Activated T-helper 9 cell treated with anti-CD3 and anti-CD28 coated beads, Interleukin-2, amount 50 U/mL, for 16 hours (primary cell): ENCODE measurements around the gene RMRP.
"Not testable (repeated sequence)": the region's sequence is repeated elsewhere in the genome, so short reads cannot be mapped to it uniquely, and the experiment has no call there.

Source experiments
- DNase-seq: peaks from one replicate; pipeline ENCODE4 v3.0.0-alpha.2; 2020; ENCODE audit warnings: low read depth

RMRP gene

GRCh38 chr9:35641478-35641877, 16.3 kb downstream of the RMRP start:
- DNase-seq = not testable (repeated sequence)

GRCh38 chr9:35640431-35640830, 17.4 kb downstream of the RMRP start:
- not testable (repeated sequence) for DNase-seq

DNA sequence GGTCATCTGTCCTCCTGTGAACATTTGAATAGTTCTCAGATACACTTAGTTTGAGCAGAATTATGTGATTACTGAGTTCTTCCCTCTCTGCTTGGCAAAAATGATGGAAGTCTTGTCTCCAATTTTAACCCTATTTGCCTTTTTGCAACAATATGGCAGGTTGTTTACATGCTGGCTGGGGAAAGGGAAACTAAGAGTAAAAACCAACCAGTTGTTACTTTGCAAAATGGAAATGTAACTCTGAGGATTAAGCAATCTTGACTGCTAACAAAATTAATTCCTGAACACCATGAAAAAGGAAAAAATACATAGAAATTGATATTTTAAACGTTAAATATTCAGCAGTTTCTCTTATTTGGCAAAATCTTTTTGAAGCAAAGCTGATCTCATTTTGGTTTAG, 18.2 kb downstream of the RMRP start:
- no peak for DNase-seq

- not testable (repeated sequence) for DNase-seq
These were observed 18.6 kb downstream of the RMRP start for GRCh38 chr9:35639225-35639624.

DNA sequence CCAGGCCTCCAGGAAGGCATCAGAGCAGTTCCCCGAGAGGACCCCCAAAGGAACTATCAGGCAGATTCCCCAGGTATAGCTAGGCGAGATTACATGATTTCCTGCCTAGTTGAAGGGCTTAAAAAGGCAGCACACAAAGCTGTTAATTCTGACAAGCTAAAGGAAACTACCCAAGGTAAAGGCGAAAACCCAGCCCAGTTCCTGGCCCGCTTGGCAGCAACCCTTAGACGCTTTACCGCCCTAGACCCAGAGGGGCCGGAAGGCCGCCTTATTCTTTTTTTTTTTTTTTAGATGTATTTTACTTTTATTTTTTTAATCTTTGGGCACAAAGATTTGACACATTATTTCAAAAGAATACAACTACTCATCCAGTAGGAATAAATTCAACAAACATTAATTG, 19.1 kb downstream of the RMRP start:
- DNase-seq = not testable (repeated sequence)

DNA sequence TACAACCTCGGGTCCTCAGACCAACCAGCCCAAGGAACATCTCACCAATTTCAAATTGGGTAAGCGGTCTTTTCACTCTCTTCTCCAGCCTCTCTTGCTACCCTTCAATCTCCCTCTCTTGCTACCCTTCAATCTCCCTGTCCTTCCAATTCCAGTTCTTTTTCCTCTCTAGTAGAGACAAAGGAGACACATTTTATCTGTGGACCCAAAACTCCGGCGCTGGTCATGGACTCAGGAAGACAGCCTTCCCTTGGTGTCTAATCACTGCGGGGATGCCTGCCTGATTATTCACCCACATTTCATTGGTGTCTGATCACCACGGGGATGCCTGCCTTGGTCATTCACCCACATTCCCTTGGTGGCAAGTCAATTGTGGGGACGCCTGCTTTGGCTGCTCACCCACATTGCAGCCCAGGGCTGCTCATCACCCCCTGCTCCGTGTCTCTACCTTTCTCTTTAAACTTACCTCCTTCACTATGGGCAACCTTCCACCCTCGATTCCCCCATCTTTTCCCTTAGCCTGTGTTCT, 20.3 kb downstream of the RMRP start:
- not testable (repeated sequence) for DNase-seq

DNA sequence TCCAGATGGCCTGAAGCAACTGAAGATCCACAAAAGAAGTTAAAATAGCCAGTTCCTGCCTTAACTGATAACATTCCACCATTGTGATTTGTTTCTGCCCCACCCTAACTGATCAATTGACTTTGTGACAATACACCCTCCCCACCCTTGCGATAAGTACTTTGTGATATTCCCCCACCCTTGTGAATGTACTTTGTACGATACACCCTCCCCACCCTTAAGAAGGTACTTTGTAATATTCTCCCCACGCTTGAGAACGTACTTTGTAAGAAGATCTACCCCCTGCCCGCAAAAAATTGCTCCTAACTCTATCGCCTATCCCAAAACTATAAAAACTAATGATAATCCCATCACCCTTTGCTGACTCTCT, 21.0 kb downstream of the RMRP start:
- DNase-seq = not testable (repeated sequence)

DNA sequence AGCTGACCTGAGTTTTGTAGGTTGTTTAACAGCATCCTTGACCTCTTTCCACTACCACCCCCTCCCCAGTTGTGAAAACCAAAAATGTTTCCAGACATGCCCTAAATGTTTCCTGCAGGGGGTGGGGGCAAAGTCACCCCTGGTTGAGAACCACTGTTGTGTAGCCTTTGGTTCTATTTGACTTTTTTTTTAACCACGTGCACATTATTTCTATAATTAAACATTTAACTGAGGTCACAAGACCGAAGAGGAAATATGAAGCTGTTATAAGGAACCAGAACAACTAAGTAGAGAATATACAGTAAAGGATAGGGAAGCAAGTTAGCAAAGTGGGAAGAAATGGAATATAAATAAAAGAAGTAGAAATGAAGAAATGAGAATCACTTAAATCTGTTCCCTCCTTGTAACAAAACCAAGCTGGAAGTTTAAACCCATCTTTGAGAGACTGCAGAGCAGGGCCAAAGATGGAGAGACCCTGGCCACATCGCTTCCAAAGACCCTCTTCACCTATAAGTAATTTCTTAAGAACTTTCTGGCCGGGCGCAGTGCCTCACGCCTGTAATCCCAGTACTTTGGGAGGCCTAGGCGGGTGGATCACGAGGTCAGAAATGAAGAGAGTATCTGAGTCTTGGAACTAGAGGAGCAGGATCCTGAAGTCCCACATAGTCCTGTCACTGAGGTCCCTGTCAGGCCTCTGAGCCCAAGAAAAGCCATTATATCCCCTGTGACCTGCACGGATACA, 21.5 kb downstream of the RMRP start:
- DNase-seq = no peak

DNA sequence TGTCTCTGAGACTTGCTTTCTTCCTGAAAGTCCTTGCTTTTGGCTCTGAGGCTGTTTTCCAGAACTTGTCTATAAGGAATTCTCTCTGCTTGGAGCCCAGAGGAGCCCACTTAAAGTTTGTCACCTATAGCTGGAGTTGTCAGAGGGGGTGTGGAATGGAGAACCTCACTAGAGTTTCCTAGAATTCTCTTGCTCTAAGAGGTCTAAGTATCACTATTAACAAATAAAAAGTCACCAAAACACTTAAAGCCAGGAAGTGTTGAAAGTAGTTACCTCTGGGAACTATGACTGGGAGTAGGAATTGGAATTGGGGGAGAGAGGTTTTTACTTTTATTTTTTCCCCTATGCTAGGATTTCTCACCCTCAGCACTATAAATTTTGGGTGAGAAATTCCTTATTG, 22.1 kb downstream of the RMRP start:
- no peak for DNase-seq

GRCh38 chr9:35629597-35629996, 28.2 kb downstream of the RMRP start:
- no peak for DNase-seq

DNA sequence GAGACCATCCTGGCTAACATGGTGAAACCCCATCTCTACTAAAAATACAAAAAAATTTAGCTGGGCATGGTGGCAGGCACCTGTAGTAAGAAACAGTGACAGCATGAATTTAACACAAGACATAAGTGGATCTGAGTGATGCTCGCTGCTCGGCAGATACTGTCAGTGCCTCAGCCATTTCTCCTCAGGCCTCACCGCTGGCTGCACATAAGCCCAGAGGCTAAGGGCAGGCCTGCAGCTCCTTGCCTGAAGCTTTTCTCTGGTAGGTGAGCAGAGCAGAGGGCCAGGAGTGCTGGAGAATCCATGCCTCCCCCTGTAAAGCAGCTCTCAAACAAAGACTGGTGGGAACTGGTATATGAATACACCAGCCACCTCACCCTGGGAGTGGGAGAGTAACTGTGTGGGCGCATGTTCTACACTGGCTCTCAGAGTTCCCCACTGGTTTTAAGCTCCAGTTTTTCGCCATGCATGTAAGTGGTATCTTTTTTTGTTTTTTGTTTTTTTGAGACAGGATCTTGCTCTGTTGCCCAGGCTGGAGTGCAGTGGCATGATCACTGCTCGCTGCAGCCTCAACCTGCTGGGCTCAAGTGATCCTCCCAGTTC, 29.3 kb downstream of the RMRP start:
- no peak for DNase-seq

GRCh38 chr9:35627575-35627974, 30.2 kb downstream of the RMRP start:
- DNase-seq = no peak

DNA sequence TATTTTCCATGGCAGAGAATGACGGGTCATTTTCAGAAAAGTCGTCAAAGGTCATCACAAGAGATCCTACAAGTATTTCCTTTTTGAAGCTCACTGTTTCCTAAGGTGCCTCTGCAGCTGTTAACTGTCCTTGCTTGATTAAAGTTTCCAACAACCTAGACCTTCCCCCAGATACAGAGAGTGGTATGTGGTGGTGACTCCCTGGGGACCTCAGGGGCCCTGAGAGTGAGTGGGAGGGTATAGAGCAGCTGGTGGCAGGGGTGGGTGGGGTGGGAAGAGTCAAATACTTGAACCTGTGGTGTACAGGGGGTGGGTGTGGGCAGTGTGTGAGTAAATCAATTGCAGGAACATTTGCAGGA, 38.0 kb downstream of the RMRP start:
- no peak for DNase-seq

DNA sequence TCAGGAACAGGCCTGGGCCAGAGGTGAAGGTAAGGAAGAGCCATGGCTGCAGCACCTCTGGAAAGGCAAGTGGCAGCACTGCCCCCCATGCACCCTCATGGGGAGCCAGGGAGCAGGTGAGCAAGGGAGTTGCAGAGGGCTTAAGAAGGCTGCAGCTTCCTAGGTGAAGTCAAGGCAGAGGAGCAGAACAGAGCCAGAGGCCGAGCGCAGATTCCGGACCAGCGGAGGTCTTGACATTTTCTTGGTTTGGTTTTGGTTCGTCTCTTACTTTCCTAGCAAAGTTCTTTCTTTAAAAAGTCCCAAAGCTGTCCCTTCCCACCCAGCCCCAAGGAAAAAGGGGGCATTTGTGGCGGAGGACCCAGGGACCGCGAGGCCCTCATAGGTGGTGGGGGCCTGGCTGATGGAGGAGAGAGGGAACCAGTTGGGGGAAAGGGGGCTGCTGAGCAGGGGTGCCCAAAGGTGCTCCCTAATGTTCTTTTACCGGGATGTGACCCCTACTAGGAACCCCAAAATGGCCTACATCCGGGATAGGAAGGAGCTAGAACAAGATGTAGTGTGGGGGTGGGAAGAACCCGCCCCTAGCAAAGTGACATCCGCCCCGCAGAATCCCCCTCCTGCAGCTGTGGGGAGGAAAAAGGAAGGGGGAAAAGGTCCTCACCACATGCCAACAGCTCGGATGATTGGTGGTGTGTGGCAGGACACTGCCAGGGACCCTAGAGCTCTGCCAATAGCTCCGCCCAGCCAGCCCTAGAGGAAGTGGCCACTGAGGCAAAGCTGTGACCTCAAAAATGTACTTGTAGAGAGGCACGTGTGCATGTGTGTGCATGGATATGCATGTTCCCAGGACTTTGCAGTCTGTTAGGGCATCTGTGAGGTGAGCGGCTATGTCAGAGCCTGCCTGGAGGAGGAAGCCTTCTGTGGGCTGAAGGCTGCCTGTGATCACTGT, 38.7 kb downstream of the RMRP start:
- no peak for DNase-seq

- DNase-seq = no peak
These were observed 39.5 kb downstream of the RMRP start, which contains the start of gene CD72 for GRCh38 chr9:35618325-35618727. TSS of gene CD72 (minus strand) at chr9:35618413. CDS start at chr9:35618303, 110 bp downstream.

DNA sequence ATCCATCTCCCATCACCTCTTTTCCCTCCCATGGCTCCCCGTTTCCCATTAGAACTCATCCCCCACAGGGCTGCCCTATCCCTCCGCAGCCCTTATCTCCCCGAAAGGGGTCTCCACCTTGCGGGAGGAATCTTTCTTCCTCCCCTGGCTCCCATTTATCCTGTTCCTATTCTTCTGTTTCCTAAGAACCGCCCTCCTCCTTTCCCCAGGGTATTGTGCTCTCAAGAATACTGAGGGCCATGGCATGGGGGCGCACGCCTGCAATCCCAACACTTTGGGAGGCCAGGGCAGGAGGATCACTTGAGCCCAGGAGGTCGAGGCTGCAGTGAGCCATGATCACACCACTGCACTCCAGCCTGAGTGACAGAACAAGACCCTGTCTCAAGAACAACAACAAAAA, 40.3 kb downstream of the RMRP start:
- no peak for DNase-seq

GRCh38 chr9:35616681-35617459, 40.9 kb downstream of the RMRP start:
- peak; percentile 54 for DNase-seq

DNA sequence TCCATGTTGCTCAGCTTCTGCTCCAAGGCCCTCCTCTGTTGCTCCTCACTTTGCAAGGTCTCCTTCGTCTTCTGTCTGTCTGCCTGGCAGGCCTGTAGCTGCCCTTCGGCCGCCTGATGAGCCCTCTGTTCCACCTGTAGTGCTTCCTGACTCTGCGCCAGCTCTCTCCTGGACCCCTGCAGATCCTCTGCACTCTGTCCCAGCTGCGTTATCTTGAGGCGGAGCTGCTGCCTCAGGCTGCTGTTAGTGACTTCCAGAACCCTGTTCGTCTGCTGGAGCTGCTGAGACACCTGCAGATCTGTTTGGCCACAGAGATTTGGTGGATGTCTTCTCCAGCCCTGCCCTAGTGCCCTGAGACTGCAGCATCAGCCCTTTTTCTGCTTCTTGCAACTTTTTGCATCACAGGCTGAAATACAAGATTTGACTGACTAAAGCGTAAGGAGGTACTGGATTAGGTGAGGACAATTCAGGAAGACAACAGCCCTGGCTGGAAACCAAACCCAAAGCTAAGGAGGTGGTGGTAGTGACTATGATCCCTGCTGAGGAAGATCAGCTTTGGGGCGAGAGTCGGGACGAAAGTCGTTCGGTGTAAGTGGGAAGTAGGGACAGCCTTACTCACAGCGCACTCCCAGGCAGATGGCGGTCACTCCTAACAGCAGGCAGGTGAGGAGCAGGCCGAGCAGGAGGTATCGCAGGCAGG, 41.7 kb downstream of the RMRP start:
- no peak for DNase-seq

- DNase-seq = no peak
These were observed 45.0 kb downstream of the RMRP start for GRCh38 chr9:35612843-35613242.

- not testable (repeated sequence) for DNase-seq
These were observed 45.8 kb downstream of the RMRP start for GRCh38 chr9:35612066-35612465.

DNA sequence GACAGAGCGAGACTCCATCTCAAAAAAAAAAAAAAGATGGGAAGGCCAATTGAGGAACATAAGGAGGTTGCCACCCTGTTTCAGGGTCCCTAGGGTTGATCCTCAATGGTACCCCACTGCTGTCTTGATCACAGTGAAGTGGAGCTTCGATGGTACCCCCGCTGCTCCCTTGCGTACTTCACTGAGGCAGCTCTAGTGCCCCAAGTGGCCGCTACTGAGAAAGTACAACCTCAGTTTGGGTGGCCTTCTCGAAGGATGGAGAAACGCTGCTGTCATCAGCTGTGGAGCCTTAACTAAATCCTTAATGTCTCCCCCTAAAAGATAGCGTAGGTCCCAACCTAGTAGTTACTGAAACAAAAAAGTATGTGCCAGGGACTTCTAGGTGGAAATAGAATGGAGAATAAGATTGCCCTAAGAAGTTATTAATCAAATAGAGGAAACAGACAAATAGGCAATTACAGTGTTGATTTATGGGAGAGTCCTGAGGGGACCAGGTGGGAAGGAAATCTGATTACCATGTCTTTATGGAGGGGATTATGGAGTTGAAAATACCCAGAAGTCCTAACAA, 46.5 kb downstream of the RMRP start:
- peak; percentile 36 for DNase-seq
